Liver (tissue), 3 donors: Measurements from ENCODE around the gene ADM2.

Experiments used
- CTCF ChIP-seq: fragments of 150-350 bp; IDR thresholded peaks from 2 replicates; pipeline ENCODE4 v1.5.1; 2017; ENCODE audit warnings: improper control_type of control experiment, low read depth, low read length; ENCODE audit not compliant: missing input control
- FOXA1 ChIP-seq: IDR thresholded peaks from 2 replicates; pipeline ENCODE4 v1.6.1; 2016; ENCODE audit warnings: antibody characterized with exemption
- RXRA ChIP-seq, 2 donors: IDR thresholded peaks; 2 replicates each; pipeline ENCODE4 v1.6.1; 2017 to 2018; ENCODE audit warnings: antibody characterized with exemption in 2 of 2, mild to moderate bottlenecking in 1 of 2
- SP1 ChIP-seq: IDR thresholded peaks from 2 replicates; pipeline ENCODE4 v1.6.1; 2018; ENCODE audit warnings: antibody characterized with exemption, mild to moderate bottlenecking
- YY1 ChIP-seq: IDR thresholded peaks from 2 replicates; pipeline ENCODE4 v1.6.1; 2016; ENCODE audit warnings: antibody characterized with exemption, mild to moderate bottlenecking
- donor health status: healthy.
- donor health status: healthy.

- TF ChIP-seq YY1 (no peak), RXRA (IDR thresholded peaks at IDR 0.05) (no peak), CTCF (no peak), SP1 (no peak), FOXA1 (no peak)
Measured at GRCh38 chr22:50481440-50482106, at the start of gene ADM2.
